HFF-Myc (cell line): ENCODE data around the gene ALDH1A3.

Experiments used
- DNase-seq: peaks from one replicate; pipeline ENCODE4 v3.0.0-alpha.2; 2011; ENCODE audit warnings: low read depth; ENCODE audit errors: extremely low read depth
- H3K4me3 ChIP-seq: replicated peaks from 2 replicates; pipeline ENCODE4 v1.5.1; 2011; ENCODE audit warnings: low read depth, mild to moderate bottlenecking, control low read depth, low read length
- TF ChIP-seq, protein P1 (sequence below): IDR thresholded peaks from 2 replicates; pipeline ENCODE4 v1.5.1; 2012; ENCODE audit warnings: mild to moderate bottlenecking, low read depth, low read length, control low read depth; ENCODE audit errors: missing control alignments

ALDH1A3 gene

DNA sequence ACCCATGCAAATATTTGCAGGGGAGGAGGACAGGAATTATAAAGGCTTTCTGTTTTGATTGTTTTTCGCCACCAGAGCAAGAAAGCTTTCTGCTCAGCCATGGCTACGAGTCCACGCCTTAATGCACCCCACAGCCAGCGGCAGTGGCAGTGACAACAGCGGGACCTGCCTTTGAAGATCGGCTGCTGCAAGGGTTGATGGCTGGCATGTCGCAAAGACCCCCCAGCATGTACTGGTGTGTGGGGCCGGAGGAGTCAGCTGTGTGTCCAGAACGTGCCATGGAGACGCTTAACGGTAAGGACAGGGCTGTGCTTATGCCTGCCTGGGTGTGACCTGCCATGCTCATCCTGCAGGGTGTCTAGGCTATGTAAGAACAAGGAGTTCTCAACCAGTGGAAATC is 44.8 kb downstream of the ALDH1A3 start:
- H3K4me3 ChIP-seq = no peak overlapping the region
- DNase-seq = no peak
- TF ChIP-seq, protein P1, sequence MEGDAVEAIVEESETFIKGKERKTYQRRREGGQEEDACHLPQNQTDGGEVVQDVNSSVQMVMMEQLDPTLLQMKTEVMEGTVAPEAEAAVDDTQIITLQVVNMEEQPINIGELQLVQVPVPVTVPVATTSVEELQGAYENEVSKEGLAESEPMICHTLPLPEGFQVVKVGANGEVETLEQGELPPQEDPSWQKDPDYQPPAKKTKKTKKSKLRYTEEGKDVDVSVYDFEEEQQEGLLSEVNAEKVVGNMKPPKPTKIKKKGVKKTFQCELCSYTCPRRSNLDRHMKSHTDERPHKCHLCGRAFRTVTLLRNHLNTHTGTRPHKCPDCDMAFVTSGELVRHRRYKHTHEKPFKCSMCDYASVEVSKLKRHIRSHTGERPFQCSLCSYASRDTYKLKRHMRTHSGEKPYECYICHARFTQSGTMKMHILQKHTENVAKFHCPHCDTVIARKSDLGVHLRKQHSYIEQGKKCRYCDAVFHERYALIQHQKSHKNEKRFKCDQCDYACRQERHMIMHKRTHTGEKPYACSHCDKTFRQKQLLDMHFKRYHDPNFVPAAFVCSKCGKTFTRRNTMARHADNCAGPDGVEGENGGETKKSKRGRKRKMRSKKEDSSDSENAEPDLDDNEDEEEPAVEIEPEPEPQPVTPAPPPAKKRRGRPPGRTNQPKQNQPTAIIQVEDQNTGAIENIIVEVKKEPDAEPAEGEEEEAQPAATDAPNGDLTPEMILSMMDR = no peak

DNA sequence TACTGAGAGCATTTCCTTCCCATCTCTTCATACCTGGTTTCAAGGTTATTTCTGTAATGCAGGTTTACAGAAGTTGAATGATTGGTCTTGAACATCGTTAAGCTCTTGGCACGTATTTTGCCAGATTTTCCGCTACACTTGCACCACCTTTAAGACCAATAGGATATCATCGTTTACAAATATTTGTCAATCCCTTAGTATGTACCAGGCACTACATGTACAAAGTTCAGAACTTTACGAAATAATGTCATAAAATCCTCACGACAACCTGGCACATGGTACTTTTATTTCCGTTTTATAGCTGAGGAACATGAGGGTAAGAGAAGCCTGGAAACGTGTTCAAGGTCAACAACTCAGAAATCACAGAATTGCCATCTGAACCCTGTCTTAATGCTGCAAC is 45.8 kb downstream of the ALDH1A3 start:
- H3K4me3 ChIP-seq = no peak overlapping the region
- DNase-seq = no peak
- TF ChIP-seq, protein P1 = no peak

DNA sequence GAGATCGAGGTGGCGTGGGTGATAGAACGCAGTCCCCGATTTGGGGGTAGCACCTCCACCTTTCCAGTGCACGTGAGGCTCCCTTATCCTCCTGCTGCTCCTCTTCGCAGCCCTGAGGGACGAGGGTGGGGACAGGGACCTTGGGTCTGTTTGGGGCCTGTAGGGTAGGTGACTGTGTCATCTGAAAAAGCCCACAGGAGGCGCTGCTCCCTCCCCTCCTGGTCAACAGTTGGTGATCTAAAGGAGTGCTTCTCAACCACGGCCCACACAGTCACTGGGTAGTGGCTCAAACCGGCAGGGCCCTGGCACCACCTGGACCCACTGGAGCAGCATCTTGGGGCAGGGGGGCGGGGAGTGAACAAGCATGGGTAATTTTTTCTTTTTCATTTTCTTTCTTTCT is 46.6 kb downstream of the ALDH1A3 start:
- H3K4me3 ChIP-seq = no peak overlapping the region
- DNase-seq = no peak
- TF ChIP-seq, protein P1 = peak; percentile 10

DNA sequence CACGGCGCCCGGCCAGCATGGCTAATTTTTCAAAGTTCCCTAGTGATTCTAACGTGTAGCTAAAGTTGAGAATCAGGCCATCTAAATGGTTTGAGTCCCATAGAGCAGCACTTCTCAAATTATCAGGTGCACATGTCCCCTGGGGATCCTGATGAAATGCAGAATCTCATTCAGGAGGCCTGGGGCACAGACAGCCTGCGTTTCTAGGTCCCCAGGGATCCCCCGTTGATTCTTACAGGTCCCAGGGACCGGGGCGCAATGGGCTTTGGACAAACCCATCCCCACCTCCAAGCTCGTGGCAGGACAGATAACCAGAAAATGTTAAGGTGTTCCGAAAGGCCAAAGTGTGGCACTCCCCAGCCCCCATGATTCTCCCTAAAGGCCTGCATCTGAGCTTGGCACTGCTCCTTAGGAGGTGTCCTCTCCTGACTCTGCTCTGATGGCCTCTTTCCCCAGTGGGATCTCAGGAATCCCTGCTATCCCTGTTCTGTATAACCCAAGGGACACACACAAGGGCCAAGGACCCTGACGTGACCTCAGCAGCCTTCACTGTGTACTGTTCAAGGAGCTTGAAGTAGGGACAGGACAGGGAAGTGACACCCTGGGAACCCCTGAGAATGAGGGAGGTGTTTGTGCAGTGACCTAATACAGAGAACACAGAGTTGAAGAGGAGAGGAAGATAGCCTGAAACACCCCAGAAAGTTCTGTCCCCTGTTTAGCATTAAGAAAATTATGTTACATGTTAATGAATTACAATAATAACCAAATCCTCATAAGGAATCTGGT is 47.5 kb downstream of the ALDH1A3 start:
- no peak overlapping the region for H3K4me3 ChIP-seq
- TF ChIP-seq, protein P1 = no peak
- no peak for DNase-seq

DNA sequence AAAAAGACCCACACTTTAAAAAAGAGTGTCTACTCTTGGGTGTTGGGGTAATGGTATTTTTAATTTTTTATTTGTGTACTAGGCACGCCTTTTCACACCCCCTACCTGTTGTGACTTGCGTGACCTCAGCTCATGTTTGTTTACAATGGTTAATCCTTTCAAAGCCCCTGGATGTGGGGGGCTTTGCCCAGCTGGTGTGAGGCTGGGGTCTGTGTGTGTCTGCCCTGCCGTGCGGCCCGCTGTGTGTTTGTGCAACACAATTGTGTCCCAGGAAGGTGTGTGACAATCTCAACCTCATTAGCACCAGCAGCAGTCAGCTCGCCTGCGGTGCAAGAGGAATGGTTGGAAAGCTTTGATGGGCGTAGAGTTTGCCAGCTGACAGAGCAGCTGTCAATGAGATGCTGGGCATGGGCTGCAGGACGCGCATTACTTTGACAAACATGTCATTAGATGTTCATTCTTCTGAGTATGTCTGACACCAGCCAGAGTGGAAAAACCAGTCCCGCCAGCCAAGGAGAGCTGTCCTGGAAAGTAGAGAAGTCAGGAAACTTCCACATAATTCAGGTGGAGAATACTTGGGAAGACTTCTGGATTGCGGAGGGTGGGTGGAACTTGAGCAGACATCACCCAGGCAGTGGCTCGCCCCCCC is 49.1 kb downstream of the ALDH1A3 start:
- DNase-seq = no peak
- TF ChIP-seq, protein P1 = no peak
- no peak overlapping the region for H3K4me3 ChIP-seq

DNA sequence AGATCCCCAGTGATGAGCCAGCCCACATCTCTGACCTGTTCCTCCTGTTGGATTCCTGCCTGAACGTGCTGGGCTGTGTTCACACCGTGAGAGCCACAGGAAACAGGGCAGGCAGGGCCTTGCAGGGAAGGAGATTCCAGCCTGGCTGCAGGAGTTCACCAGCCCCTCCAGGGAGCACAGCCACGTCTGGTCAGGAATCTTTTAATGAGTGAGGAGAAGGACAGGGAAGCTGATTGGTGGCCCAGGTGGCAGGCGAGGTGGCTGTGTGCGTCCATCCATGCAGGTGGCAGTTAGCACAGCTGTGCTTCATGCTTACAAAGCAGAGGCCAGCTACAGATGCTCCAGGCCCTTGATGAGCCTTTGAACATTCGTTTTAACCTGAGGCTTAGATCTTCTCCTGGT is 50.0 kb downstream of the ALDH1A3 start:
- no peak for DNase-seq
- H3K4me3 ChIP-seq = no peak overlapping the region
- TF ChIP-seq, protein P1 = no peak
